OCI-LY3 (cell line): ENCODE measurements around the gene SORBS1.

Source experiments
- EZH2phosphoT487 ChIP-seq: fragments of 200-600 bp; shearing (Covaris generic); IDR thresholded peaks from 2 replicates; pipeline ENCODE4 v1.6.1; 2018; ENCODE audit warnings: antibody characterized with exemption, mixed run types, low read depth
- TF ChIP-seq, protein P1 (sequence below): fragments of 200-600, 300-600 bp; sonication (generic); IDR thresholded peaks from 2 replicates; pipeline ENCODE4 v1.5.1; 2014; ENCODE audit warnings: antibody characterized with exemption, low read length, low read depth

DNA sequence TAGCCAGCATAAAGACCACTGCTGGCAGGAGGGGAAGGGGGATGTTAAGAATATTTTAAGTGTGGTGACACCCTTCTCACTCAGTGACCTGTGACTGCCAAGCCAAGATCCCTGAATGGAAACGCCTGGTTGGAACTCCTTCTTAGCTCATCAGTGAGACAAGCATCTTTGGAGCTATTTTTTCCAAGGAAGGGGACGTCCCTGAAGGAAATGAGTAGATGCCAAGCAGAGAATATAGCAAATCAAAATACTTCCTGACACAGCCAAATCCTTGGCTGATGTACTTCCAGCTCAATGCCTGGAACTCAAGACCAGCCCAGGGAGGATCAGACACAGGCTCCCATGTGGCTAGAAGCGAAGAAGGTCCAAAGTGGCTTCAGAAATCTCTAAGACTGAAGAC is 82.2 kb downstream of the SORBS1 start:
- TF ChIP-seq, protein P1, sequence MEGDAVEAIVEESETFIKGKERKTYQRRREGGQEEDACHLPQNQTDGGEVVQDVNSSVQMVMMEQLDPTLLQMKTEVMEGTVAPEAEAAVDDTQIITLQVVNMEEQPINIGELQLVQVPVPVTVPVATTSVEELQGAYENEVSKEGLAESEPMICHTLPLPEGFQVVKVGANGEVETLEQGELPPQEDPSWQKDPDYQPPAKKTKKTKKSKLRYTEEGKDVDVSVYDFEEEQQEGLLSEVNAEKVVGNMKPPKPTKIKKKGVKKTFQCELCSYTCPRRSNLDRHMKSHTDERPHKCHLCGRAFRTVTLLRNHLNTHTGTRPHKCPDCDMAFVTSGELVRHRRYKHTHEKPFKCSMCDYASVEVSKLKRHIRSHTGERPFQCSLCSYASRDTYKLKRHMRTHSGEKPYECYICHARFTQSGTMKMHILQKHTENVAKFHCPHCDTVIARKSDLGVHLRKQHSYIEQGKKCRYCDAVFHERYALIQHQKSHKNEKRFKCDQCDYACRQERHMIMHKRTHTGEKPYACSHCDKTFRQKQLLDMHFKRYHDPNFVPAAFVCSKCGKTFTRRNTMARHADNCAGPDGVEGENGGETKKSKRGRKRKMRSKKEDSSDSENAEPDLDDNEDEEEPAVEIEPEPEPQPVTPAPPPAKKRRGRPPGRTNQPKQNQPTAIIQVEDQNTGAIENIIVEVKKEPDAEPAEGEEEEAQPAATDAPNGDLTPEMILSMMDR: no peak
- TF ChIP-seq EZH2phosphoT487: no peak
